Esophagus muscularis mucosa (tissue), 4 donors: ENCODE data around the gene MCTP2.

Experiments
- EP300 ChIP-seq: sonication (generic); formaldehyde crosslinking; IDR thresholded peaks from one replicate; pipeline ENCODE4 v1.6.1; 2017; ENCODE audit warnings: antibody characterized with exemption
- POLR2A ChIP-seq: fragments of 450-650 bp; IDR thresholded peaks from one replicate; pipeline ENCODE4 v1.6.1; 2017; ENCODE audit warnings: antibody characterized with exemption, moderate library complexity, mild to moderate bottlenecking, low read depth
- TF ChIP-seq, protein P1 (sequence below), 3 experiments: fragments of 200-600 bp in 2 of 3; fragments of 450-650 bp in 1 of 3; sonication (generic) in 2 of 3; IDR thresholded peaks; one replicate each; pipeline ENCODE4 v1.5.1; 2017 to 2019; ENCODE audit warnings: antibody characterized with exemption in 3 of 3, mild to moderate bottlenecking in 2 of 3, moderate library complexity in 1 of 3

DNA sequence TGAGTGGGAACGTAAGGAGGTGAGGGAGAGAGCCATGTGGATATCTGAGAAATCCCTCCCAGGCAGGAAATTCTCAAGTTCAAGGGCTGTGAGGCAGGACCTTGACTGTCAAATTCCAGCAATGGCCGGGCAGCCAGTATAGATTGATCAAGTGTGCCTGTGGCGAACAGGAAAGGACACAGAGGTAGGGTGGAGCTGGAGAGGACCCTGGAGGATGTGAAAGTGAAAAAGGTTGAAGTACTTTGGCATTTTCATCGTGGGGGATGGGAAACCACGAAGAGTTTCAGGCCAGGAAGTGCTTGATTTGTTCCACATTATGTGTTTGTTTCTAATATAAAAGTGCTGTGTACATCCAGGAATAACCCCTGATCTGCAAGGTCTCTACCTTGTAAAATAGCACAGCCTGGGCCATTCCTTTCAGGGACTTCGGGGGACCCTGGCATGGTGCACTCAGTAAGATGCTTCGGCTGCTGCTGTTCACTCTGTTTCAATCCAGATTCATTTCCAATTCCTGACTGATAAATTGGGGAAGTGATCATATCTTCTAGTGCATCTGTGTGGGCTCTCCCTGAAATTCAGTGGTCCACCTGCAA, 156.6 kb downstream of the MCTP2 start:
- TF ChIP-seq, protein P1, sequence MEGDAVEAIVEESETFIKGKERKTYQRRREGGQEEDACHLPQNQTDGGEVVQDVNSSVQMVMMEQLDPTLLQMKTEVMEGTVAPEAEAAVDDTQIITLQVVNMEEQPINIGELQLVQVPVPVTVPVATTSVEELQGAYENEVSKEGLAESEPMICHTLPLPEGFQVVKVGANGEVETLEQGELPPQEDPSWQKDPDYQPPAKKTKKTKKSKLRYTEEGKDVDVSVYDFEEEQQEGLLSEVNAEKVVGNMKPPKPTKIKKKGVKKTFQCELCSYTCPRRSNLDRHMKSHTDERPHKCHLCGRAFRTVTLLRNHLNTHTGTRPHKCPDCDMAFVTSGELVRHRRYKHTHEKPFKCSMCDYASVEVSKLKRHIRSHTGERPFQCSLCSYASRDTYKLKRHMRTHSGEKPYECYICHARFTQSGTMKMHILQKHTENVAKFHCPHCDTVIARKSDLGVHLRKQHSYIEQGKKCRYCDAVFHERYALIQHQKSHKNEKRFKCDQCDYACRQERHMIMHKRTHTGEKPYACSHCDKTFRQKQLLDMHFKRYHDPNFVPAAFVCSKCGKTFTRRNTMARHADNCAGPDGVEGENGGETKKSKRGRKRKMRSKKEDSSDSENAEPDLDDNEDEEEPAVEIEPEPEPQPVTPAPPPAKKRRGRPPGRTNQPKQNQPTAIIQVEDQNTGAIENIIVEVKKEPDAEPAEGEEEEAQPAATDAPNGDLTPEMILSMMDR (IDR thresholded peaks at IDR 0.05): no peak
- no peak for TF ChIP-seq POLR2A
- TF ChIP-seq EP300: no peak
